ENCODE data around the gene CHN2. TPM values are rescaled to one million over a fixed set of nuclear protein-coding genes. Genes with fewer than 3 reads are reported as not detected.
A peak's percentile ranks its signal among the peaks of the same experiment; 100 is the strongest.

CHN2 gene
- total RNA-seq, 1 donor from 2014 or later = not detected

GRCh38 chr7:29394321-29394720 is 199.7 kb downstream of the CHN2 start:
- H3K9me3 Mint-ChIP-seq = no peaks in the 10 kb centered on the region

GRCh38 chr7:29396563-29396962 is 202.0 kb downstream of the CHN2 start:
- Mint-ChIP-seq H3K9me3 (no peaks in the 10 kb centered on the region), H3K27ac (no peak overlapping the region), H3K4me3 (no peak overlapping the region), H3K4me1 (ENCODE audit: low read depth) (no peaks in the 10 kb centered on the region), H3K27me3 (ENCODE audit: insufficient read depth) (peaks cover 2% of the 10 kb centered on the region), H3K36me3 (ENCODE audit: low read depth) (no peaks in the 10 kb centered on the region)
- intact Hi-C loops (cut with micrococcal nuclease) = no loop called here
- no peak for DNase-seq (ENCODE audit: low spot score)

More at GRCh38 chr7:29394321-29394720, 199.7 kb downstream of the CHN2 start:
- DNase-seq (ENCODE audit: low spot score) = no peak
- H3K36me3 Mint-ChIP-seq (ENCODE audit: low read depth) = no peaks in the 10 kb centered on the region
- intact Hi-C loops (cut with micrococcal nuclease) = no loop called here
- H3K27ac Mint-ChIP-seq = no peak overlapping the region
- H3K4me1 Mint-ChIP-seq (ENCODE audit: low read depth) = no peaks in the 10 kb centered on the region
- H3K27me3 Mint-ChIP-seq (ENCODE audit: insufficient read depth) = peaks cover 2% of the 10 kb centered on the region
- no peak overlapping the region for H3K4me3 Mint-ChIP-seq

DNA sequence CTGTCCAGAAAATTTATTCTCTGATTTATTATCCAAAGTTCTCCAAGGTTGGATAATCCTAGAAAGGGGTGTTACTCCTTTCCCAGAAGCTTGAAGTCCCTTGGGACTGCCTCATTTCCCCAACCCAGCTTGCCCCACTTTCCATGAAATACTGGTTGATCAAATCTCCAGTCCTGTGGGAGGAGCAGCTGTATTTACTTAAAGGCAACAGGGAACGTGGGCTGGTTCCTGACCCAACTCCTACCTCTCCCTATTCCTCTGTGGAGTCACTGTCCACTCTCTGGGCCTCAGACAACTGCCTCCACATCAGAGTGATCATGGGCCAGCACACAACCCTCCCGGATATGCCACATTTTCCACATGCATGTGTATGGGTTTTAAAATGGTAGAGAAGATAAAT is 202.8 kb downstream of the CHN2 start:
- intact Hi-C loops (cut with micrococcal nuclease) = no loop called here
- H3K4me3 Mint-ChIP-seq = no peak overlapping the region
- no peaks in the 10 kb centered on the region for H3K4me1 Mint-ChIP-seq (ENCODE audit: low read depth)
- no peaks in the 10 kb centered on the region for H3K36me3 Mint-ChIP-seq (ENCODE audit: low read depth)
- no peak for DNase-seq (ENCODE audit: low spot score)
- H3K27me3 Mint-ChIP-seq (ENCODE audit: insufficient read depth) = peaks cover 2% of the 10 kb centered on the region
- H3K9me3 Mint-ChIP-seq = no peaks in the 10 kb centered on the region
- no peak overlapping the region for H3K27ac Mint-ChIP-seq

- no peaks in the 10 kb centered on the region for H3K9me3 Mint-ChIP-seq
- no peaks in the 10 kb centered on the region for H3K4me1 Mint-ChIP-seq (ENCODE audit: low read depth)
- H3K4me3 Mint-ChIP-seq = no peak overlapping the region
- peaks cover 2% of the 10 kb centered on the region for H3K27me3 Mint-ChIP-seq (ENCODE audit: insufficient read depth)
- intact Hi-C loops (cut with micrococcal nuclease) = no loop called here
- H3K27ac Mint-ChIP-seq = no peak overlapping the region
- no peak for DNase-seq (ENCODE audit: low spot score)
- H3K36me3 Mint-ChIP-seq (ENCODE audit: low read depth) = no peaks in the 10 kb centered on the region
These were observed 203.4 kb downstream of the CHN2 start for GRCh38 chr7:29398011-29398410.

GRCh38 chr7:29400437-29400836 is 205.9 kb downstream of the CHN2 start:
- Mint-ChIP-seq H3K27me3 (ENCODE audit: insufficient read depth) (peaks cover 3% of the 10 kb centered on the region), H3K27ac (no peak overlapping the region), H3K9me3 (no peaks in the 10 kb centered on the region), H3K4me3 (no peak overlapping the region), H3K4me1 (ENCODE audit: low read depth) (no peaks in the 10 kb centered on the region), H3K36me3 (ENCODE audit: low read depth) (no peaks in the 10 kb centered on the region)
- DNase-seq (ENCODE audit: low spot score) = no peak
- intact Hi-C loops (cut with micrococcal nuclease) = no loop called here

DNA sequence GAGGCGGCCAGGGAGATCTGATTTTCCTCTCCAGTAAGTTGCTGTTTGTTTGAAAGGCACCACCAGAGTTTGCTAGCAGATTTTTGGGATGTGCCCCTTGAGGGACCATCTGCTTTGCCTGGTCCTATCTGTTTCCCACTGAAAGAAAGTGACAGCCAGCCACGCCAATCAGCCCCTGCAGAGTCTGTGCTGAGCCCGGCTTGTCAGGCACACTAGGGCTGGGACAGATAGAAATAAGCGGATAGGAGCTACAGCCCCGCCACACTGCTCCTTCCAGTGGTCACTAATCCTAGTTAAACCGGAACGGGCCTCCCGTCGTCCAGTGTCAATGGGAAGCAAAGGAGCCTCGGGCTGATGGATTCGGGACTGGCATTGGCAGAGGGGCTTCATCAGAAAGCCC is 207.2 kb downstream of the CHN2 start:
- intact Hi-C loops (cut with micrococcal nuclease) = no loop called here
- Mint-ChIP-seq H3K36me3 (ENCODE audit: low read depth) (no peaks in the 10 kb centered on the region), H3K27ac (no peak overlapping the region), H3K4me3 (no peak overlapping the region), H3K27me3 (ENCODE audit: insufficient read depth) (peaks cover 3% of the 10 kb centered on the region), H3K4me1 (ENCODE audit: low read depth) (no peaks in the 10 kb centered on the region), H3K9me3 (no peaks in the 10 kb centered on the region)
- no peak for DNase-seq (ENCODE audit: low spot score)

- no peak for DNase-seq (ENCODE audit: low spot score)
- Mint-ChIP-seq H3K36me3 (ENCODE audit: low read depth) (no peaks in the 10 kb centered on the region), H3K9me3 (no peaks in the 10 kb centered on the region), H3K4me3 (no peak overlapping the region), H3K27me3 (ENCODE audit: insufficient read depth) (peaks cover 13% of the 10 kb centered on the region), H3K4me1 (ENCODE audit: low read depth) (no peaks in the 10 kb centered on the region), H3K27ac (no peak overlapping the region)
- intact Hi-C loops (cut with micrococcal nuclease) = no loop called here
These were observed 211.3 kb downstream of the CHN2 start for GRCh38 chr7:29405891-29406290.

DNA sequence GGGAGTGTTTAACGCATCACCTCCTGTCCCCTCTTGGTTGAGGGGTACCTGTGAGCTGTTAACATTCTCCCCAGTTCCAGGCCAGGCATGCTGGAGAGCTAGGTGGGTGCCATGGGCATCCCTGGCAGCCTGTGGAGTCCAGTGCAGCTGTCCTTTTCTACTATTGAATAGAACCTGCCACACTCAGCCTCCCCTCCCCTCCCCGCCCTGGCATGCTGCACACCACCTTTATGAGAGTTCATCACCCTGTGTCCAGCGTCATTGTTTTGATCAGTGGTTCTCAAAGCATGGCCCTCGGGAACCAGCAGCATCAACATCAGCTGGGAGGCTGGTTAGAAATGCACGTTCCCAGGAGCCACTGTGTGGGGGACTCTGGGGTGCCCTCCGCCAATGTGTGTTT is 211.8 kb downstream of the CHN2 start:
- no peak for DNase-seq (ENCODE audit: low spot score)
- Mint-ChIP-seq H3K4me1 (ENCODE audit: low read depth) (no peaks in the 10 kb centered on the region), H3K27me3 (ENCODE audit: insufficient read depth) (peaks cover 14% of the 10 kb centered on the region), H3K9me3 (no peaks in the 10 kb centered on the region), H3K36me3 (ENCODE audit: low read depth) (no peaks in the 10 kb centered on the region), H3K4me3 (no peak overlapping the region), H3K27ac (no peak overlapping the region)
- intact Hi-C loops (cut with micrococcal nuclease) = no loop called here

- intact Hi-C loops (cut with micrococcal nuclease) = loop anchor here (1.0 to 2.0 kb wide), 6 partner anchors 170 to 487 kb away; partner anchors contain the start of gene CHN2
- Mint-ChIP-seq H3K27me3 (ENCODE audit: insufficient read depth) (peaks cover 16% of the 10 kb centered on the region), H3K36me3 (ENCODE audit: low read depth) (no peaks in the 10 kb centered on the region), H3K4me1 (ENCODE audit: low read depth) (no peaks in the 10 kb centered on the region), H3K27ac (no peak overlapping the region), H3K9me3 (no peaks in the 10 kb centered on the region), H3K4me3 (no peak overlapping the region)
- DNase-seq (ENCODE audit: low spot score) = peak; percentile 31
These were observed 214.3 kb downstream of the CHN2 start for GRCh38 chr7:29408841-29409243.

GRCh38 chr7:29410996-29411395 is 216.4 kb downstream of the CHN2 start:
- Mint-ChIP-seq H3K27ac (no peak overlapping the region), H3K36me3 (ENCODE audit: low read depth) (no peaks in the 10 kb centered on the region), H3K4me3 (no peak overlapping the region), H3K27me3 (ENCODE audit: insufficient read depth) (peaks cover 14% of the 10 kb centered on the region), H3K4me1 (ENCODE audit: low read depth) (no peaks in the 10 kb centered on the region), H3K9me3 (no peaks in the 10 kb centered on the region)
- intact Hi-C loops (cut with micrococcal nuclease) = no loop called here
- DNase-seq (ENCODE audit: low spot score) = no peak

GRCh38 chr7:29412912-29413311 is 218.3 kb downstream of the CHN2 start:
- no peaks in the 10 kb centered on the region for H3K9me3 Mint-ChIP-seq
- DNase-seq (ENCODE audit: low spot score) = no peak
- intact Hi-C loops (cut with micrococcal nuclease) = no loop called here
- peaks cover 14% of the 10 kb centered on the region for H3K27me3 Mint-ChIP-seq (ENCODE audit: insufficient read depth)
- no peaks in the 10 kb centered on the region for H3K4me1 Mint-ChIP-seq (ENCODE audit: low read depth)
- no peak overlapping the region for H3K4me3 Mint-ChIP-seq
- no peaks in the 10 kb centered on the region for H3K36me3 Mint-ChIP-seq (ENCODE audit: low read depth)
- no peak overlapping the region for H3K27ac Mint-ChIP-seq

DNA sequence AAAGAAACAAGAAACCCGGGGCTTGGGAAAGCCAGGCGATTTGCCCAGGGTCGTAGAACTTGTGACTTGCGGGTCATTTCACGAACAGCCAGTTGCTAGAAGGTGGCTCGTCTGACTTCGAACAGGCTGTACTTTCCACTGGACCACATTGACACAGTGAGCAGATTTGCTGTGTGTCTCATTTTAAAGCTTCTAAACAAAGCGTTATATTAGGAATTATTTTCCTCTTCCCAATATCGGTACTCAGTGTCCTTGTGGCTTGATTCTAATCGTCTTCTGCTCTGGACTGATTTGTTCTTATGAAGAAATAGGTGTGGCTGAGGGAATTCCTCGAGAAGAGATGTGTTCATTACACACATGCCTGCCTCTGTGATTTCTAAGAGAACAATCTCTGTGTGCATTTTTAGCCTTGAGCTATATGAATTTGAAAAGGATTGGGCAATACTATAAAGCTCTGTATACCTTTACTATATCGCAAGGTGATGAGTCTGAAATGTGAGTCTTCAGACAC is 219.1 kb downstream of the CHN2 start:
- Mint-ChIP-seq H3K27ac (no peak overlapping the region), H3K36me3 (ENCODE audit: low read depth) (no peaks in the 10 kb centered on the region), H3K9me3 (no peaks in the 10 kb centered on the region), H3K4me1 (ENCODE audit: low read depth) (no peaks in the 10 kb centered on the region), H3K27me3 (ENCODE audit: insufficient read depth) (peaks cover 10% of the 10 kb centered on the region), H3K4me3 (no peak overlapping the region)
- DNase-seq (ENCODE audit: low spot score) = no peak
- intact Hi-C loops (cut with micrococcal nuclease) = no loop called here

- no peak overlapping the region for H3K4me3 Mint-ChIP-seq
- intact Hi-C loops (cut with micrococcal nuclease) = no loop called here
- H3K36me3 Mint-ChIP-seq (ENCODE audit: low read depth) = no peaks in the 10 kb centered on the region
- DNase-seq (ENCODE audit: low spot score) = no peak
- H3K4me1 Mint-ChIP-seq (ENCODE audit: low read depth) = no peaks in the 10 kb centered on the region
- no peaks in the 10 kb centered on the region for H3K9me3 Mint-ChIP-seq
- H3K27me3 Mint-ChIP-seq (ENCODE audit: insufficient read depth) = peaks cover 9% of the 10 kb centered on the region
- H3K27ac Mint-ChIP-seq = no peak overlapping the region
These were observed 219.6 kb downstream of the CHN2 start for GRCh38 chr7:29414216-29414615.

DNA sequence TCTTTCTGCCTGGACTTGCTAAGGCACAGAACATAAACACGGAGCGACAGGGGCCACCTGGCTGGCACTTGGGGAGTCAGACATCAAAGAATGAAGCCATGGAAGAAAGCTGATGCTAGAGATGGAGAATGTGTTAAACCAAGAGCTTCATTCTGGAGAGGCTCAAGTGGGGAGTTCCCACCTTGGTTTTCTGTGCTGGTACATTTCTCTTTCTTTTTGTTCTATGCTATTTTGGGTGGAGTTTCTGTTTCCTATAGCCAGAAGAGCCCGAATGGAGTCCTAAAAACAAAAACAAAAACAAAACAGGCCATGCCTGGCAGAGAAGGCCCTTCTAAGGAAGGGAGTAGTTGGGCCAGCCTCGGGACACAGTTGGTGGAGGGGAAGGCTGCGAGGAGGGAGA is 220.6 kb downstream of the CHN2 start:
- intact Hi-C loops (cut with micrococcal nuclease) = no loop called here
- Mint-ChIP-seq H3K4me1 (ENCODE audit: low read depth) (no peaks in the 10 kb centered on the region), H3K27ac (no peak overlapping the region), H3K36me3 (ENCODE audit: low read depth) (no peaks in the 10 kb centered on the region), H3K27me3 (ENCODE audit: insufficient read depth) (peaks cover 4% of the 10 kb centered on the region), H3K4me3 (no peak overlapping the region), H3K9me3 (no peaks in the 10 kb centered on the region)
- no peak for DNase-seq (ENCODE audit: low spot score)

Measured in activated T-helper 1 cell treated with anti-CD3 and anti-CD28 coated beads, Interleukin-12 subunit alpha, Interleukin-12 subunit beta, Interleukin-2, Interleukin-4 antibody, amounts not matched to agents 30 ng/mL and 10 ng/mL and 1 ng/mL, durations not matched to agents 14 hours and 24 hours and 36 hours (primary cell).